Spleen (tissue), 11 donors: Measurements from ENCODE around the gene PSRC1. TPM values are rescaled to one million over a fixed set of nuclear protein-coding genes. Genes with fewer than 3 reads are reported as not detected.

Experiments used
- DNase-seq: peaks from one replicate; pipeline ENCODE4 v3.0.0-alpha.2; 2020
- H3K27ac ChIP-seq, 8 donors: fragments of 200-600 bp; sonication (generic) in 7 of 8; 1 replicate in 4 of 8; 2 replicates in 4 of 8; pipeline versions ENCODE4 v1.5.0 to v1.8.0; 2016 to 2021; ENCODE audit warnings: inconsistent platforms in 4 of 8, mild to moderate bottlenecking in 4 of 8, moderate library complexity in 1 of 8
- H3K27me3 ChIP-seq, 7 donors: fragments of 200-600 bp; sonication (generic) in 6 of 7; replicated peaks in 1 of 7; 1 replicate in 4 of 7; 2 replicates in 3 of 7; pipeline versions ENCODE4 v1.5.0 to v1.8.0; 2016 to 2021; ENCODE audit warnings: inconsistent platforms in 3 of 7, mild to moderate bottlenecking in 1 of 7
- H3K36me3 ChIP-seq, 6 donors: fragments of 200-600 bp; sonication (generic) in 5 of 6; 1 replicate in 4 of 6; 2 replicates in 2 of 6; pipeline versions ENCODE4 v1.5.0 to v1.8.0; 2016 to 2021; ENCODE audit warnings: inconsistent platforms in 2 of 6
- H3K4me1 ChIP-seq, 6 donors: fragments of 200-600 bp; sonication (generic) in 5 of 6; 1 replicate in 3 of 6; 2 replicates in 3 of 6; pipeline versions ENCODE4 v1.5.0 to v1.8.0; 2016 to 2021; ENCODE audit warnings: inconsistent platforms in 3 of 6
- H3K4me3 ChIP-seq, 8 donors: fragments of 200-600 bp; sonication (generic) in 7 of 8; 1 replicate in 4 of 8; 2 replicates in 4 of 8; pipeline versions ENCODE4 v1.5.0 to v1.8.0; 2016 to 2021; ENCODE audit warnings: inconsistent platforms in 4 of 8, mild to moderate bottlenecking in 4 of 8, moderate library complexity in 2 of 8
- H3K9me3 ChIP-seq, 8 donors: fragments of 200-600 bp; sonication (generic) in 7 of 8; 1 replicate in 4 of 8; 2 replicates in 4 of 8; pipeline versions ENCODE4 v1.5.0 to v1.8.0; 2016 to 2021; ENCODE audit warnings: inconsistent platforms in 4 of 8
- POLR2A ChIP-seq, 3 donors: fragments of 450-650 bp; IDR thresholded peaks; one replicate each; pipeline ENCODE4 v1.5.1; 2017; ENCODE audit warnings: antibody characterized with exemption in 3 of 3, mild to moderate bottlenecking in 1 of 3
- POLR2AphosphoS5 ChIP-seq, 3 donors: sonication (generic); formaldehyde crosslinking; IDR thresholded peaks; one replicate each; pipeline ENCODE4 v1.5.1; 2017; ENCODE audit warnings: antibody characterized with exemption in 3 of 3
- WGBS, 5 donors: extraction: QIAGEN DNeasy Blood & Tissue Kit in 3 of 5; methylation state at CpG; one replicate each; pipeline versions ENCODE4 v1.1.5 to v1.1.7; 2013 to 2018; 5-methylcytosine and 5-hydroxymethylcytosine counted together
- intact Hi-C: fragments of 100-400 bp; cut with DNase I; formaldehyde crosslinking; loops from one replicate; pipeline ENCODE4 v1.15.0; 2023; ENCODE audit warnings: low total_unique reads
- polyA plus RNA-seq, 3 donors: library from polyadenylated mRNA; stranded (reverse); fragments of 200-250 nt; gene quantifications; one replicate each; pipeline ENCODE4 v1.2.1, GENCODE V29; 2013
- total RNA-seq, 7 donors: library from RNA; depleted of rRNA in 3 of 7; stranded (reverse); fragments of >200 nt in 3 of 7; fragmentation: NEBNext Ultra II Directional in 4 of 7; extraction: Animal tissue kit (Norgen Biotek cat#: 25700) in 4 of 7; gene quantifications; one replicate each; pipeline versions ENCODE4 v1.1.0 to v1.2.1, GENCODE V29; 2016 to 2021
- TF ChIP-seq, protein P1 (sequence below), 11 experiments: fragments of 200-600 bp in 7 of 11; fragments of 450-650 bp in 4 of 11; sonication (generic) in 4 of 11; IDR thresholded peaks in 8 of 11; conservative IDR thresholded peaks in 3 of 11; 1 replicate in 7 of 11; 2 replicates in 4 of 11; pipeline versions ENCODE4 v1.4.0 to v1.8.0; 2016 to 2021; ENCODE audit warnings: antibody characterized with exemption in 11 of 11, inconsistent platforms in 4 of 11, mild to moderate bottlenecking in 1 of 11
- donor health status: healthy with polysubstance abuse.
- donor health status: DM: no; HTN: no; CAD: no; lungs with moderate emphysema.
- donor health status: DM: no; HTN: no; CAD: no.
- donor health status: Bipolar disorder and iron deficiency.
- donor health status: healthy.
- donor health status: DM: no; HTN: no; CAD: no.
- donor health status: DM: yes; HTN: yes; CAD: no.

Gene PSRC1
- total and polyA plus RNA-seq, 10 donors = 2.0 to 9.3 (median 3.5) TPM

DNA sequence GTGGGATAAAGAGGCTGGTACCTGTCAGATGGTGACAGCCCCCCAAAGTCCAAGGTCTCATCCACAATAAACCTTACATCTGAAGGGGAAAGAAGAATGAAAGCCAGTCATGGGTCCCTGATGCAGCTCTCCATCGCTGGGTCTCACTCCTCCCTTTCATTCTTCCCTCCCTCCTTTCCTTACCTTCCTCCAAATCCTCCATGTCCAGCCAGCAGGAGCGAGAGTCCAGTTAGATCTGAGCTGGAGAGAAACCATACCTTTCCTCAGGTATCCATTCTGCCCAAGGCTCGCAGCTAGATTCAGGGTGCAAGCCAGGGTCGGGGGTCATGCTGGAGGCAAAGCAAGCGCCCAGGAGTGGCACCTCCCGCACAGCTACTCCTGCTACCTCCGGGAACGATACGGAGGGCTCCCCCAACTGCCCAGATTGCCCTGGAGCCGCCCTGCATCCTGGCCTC is 421 bp downstream of the PSRC1 start:
- peak overlapping the region; percentile 72 to 95 (median 89) for H3K27ac ChIP-seq
- peaks cover 0 to 10% (median 0%) of the 10 kb centered on the region in 6 donors for H3K36me3 ChIP-seq
- peak overlapping the region; percentile 59 to 91 (median 69) for H3K4me3 ChIP-seq
- TF ChIP-seq POLR2A (IDR thresholded peaks at IDR 0.05) (no peak), POLR2AphosphoS5 (IDR thresholded peaks at IDR 0.05) (no peak)
- TF ChIP-seq, protein P1, sequence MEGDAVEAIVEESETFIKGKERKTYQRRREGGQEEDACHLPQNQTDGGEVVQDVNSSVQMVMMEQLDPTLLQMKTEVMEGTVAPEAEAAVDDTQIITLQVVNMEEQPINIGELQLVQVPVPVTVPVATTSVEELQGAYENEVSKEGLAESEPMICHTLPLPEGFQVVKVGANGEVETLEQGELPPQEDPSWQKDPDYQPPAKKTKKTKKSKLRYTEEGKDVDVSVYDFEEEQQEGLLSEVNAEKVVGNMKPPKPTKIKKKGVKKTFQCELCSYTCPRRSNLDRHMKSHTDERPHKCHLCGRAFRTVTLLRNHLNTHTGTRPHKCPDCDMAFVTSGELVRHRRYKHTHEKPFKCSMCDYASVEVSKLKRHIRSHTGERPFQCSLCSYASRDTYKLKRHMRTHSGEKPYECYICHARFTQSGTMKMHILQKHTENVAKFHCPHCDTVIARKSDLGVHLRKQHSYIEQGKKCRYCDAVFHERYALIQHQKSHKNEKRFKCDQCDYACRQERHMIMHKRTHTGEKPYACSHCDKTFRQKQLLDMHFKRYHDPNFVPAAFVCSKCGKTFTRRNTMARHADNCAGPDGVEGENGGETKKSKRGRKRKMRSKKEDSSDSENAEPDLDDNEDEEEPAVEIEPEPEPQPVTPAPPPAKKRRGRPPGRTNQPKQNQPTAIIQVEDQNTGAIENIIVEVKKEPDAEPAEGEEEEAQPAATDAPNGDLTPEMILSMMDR (IDR thresholded peaks at IDR 0.05 in 8 of 11, conservative IDR thresholded peaks at IDR 0.05 in 3 of 11) = no peak
- H3K4me1 ChIP-seq = peaks cover 0 to 42% (median 27%) of the 10 kb centered on the region in 6 donors
- H3K27me3 ChIP-seq = no peaks in the 10 kb centered on the region
- intact Hi-C loops = no loop called here
- no peak for DNase-seq
- no peaks in the 10 kb centered on the region for H3K9me3 ChIP-seq
- 11 to 28% (median 24%) methylated on average over 9 to 10 of the region's 10 CpGs for WGBS, 5 donors

DNA sequence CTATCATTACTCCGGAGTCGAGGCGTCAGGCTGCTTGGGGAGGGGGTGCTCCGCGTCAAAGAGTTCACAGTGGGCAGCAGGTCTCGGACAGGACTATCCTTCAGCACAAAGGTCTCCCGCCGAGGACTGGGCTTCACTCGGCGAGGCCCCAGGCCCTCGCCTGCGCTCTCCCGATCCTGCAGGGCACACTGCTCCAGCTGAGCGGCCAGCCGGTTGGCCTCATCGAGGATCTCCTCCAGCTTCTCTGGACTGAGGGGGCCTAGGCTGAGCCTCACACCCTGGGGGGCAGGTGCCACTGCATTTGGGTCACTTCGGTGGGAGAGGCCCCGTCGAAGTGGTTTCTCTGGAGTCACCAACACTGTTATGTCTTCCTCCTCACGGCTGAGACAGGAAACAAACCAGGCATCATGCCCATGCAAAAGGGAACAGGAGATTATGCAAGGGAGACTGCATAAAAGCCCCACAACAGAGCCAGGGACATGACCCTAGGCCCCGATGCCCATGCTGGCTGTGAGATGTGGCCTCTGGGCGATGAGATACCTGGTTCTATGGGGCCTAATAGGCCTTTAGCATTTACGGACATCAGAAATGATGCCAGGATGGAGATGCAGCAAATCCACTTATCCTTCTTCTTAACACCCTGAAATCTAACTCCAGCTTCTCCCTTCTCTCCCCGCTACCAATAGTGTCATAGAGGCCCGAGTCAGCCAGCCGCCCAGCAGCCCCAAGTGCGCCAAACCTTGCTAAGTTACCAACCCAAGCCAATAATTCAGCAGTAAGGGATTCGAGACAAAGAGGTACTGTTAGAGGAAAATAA is 1.1 kb downstream of the PSRC1 start:
- DNase-seq = no peak
- Histone ChIP-seq H3K9me3 (no peaks in the 10 kb centered on the region), H3K36me3 (peaks cover 0 to 10% (median 0%) of the 10 kb centered on the region in 6 donors), H3K4me3 (peak overlapping the region in 4 of 8 donors; percentile 66 to 91 (median 72)), H3K27ac (peak overlapping the region in 6 of 8 donors; percentile 12 to 95 (median 90)), H3K27me3 (no peaks in the 10 kb centered on the region), H3K4me1 (peaks cover 0 to 49% (median 32%) of the 10 kb centered on the region in 6 donors)
- intact Hi-C loops = no loop called here
- 60 to 73% (median 64%) methylated on average over 22 to 28 of the region's 28 CpGs for whole genome bisulfite sequencing, 5 donors
- no peak for TF ChIP-seq POLR2A (IDR thresholded peaks at IDR 0.05)

DNA sequence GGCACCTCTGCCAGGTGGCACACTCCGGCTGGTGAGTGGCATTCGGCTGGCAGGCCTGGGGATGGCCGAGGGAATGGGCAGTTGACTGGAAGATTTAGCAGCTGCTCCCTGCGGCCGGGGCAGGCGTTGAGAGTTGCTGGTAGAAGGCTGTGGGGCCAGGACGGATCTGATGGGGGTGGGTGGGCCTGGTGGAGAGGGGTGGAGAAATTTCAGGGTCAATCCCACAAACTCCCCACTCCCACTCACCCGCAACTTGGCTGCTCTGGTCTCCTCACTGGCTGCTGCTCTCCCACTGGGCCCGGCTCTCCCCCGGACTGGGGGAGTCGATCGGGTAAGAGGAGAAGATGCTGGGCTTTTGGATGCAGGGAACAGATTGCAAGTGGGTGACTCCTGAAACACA is 2.1 kb downstream of the PSRC1 start:
- Histone ChIP-seq H3K27me3 (no peaks in the 10 kb centered on the region), H3K27ac (peak overlapping the region in 1 of 8 donors; percentile 95), H3K36me3 (peaks cover 0 to 10% (median 0%) of the 10 kb centered on the region in 6 donors), H3K4me1 (peaks cover 0 to 49% (median 32%) of the 10 kb centered on the region in 6 donors), H3K4me3 (no peak overlapping the region), H3K9me3 (no peaks in the 10 kb centered on the region)
- intact Hi-C loops = no loop called here
- WGBS, 5 donors = 91 to 99% (median 94%) methylated on average over 11 to 12 of the region's 12 CpGs
- DNase-seq = no peak
- TF ChIP-seq POLR2A (IDR thresholded peaks at IDR 0.05) = no peak
- TF ChIP-seq, protein P1 (IDR thresholded peaks at IDR 0.05 in 8 of 11, conservative IDR thresholded peaks at IDR 0.05 in 3 of 11) = no peak
- no peak for TF ChIP-seq POLR2AphosphoS5 (IDR thresholded peaks at IDR 0.05)

DNA sequence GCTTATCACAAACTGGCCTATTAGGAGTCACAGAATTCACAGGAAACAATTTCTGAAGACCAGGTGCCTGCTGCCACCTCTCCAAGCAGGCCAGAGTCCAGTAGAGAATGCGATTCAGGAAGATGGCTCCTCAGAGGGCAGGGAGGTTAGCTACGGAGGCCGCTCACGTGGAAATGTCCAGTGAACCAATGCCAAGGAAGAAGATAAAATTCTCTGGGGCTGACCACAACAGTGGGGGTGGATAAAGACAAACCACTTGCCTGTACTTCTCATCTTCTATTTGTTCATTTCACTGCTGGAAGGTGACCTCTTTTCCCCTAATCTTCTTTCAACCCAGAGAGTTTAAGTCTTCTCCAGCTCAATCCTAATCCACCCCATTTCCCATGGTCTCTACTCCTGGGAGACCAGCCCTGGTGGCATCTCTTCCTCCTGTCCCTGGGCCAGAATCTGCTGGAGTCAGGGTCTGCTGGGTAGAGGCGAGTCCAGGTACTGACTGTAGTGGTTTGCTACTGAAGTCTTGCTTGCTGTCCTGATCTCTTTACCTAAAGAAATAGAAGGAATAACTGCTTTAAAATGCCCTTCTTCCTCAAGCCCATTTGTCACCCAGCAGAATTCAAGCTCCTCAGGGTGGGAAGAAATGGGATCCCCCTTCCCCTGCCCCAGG is 3.2 kb downstream of the PSRC1 start:
- WGBS, 5 donors = 88 to 93% (median 91%) methylated on average over 5 of the region's 5 CpGs
- intact Hi-C loops = loop anchor here (5.0 kb wide), 1 partner anchor 118 kb away; the partner anchor contains the start of gene SORT1
- H3K27me3 ChIP-seq = peaks cover 0 to 6% (median 0%) of the 10 kb centered on the region in 7 donors
- no peak overlapping the region for H3K4me3 ChIP-seq
- peaks cover 0 to 10% (median 0%) of the 10 kb centered on the region in 6 donors for H3K36me3 ChIP-seq
- TF ChIP-seq POLR2AphosphoS5 (IDR thresholded peaks at IDR 0.05) = no peak
- TF ChIP-seq, protein P1 (IDR thresholded peaks at IDR 0.05 in 8 of 11, conservative IDR thresholded peaks at IDR 0.05 in 3 of 11) = no peak
- TF ChIP-seq POLR2A (IDR thresholded peaks at IDR 0.05) = no peak
- H3K9me3 ChIP-seq = no peaks in the 10 kb centered on the region
- H3K4me1 ChIP-seq = peaks cover 0 to 60% (median 32%) of the 10 kb centered on the region in 6 donors
- DNase-seq = no peak
- no peak overlapping the region for H3K27ac ChIP-seq
